Keratinocyte (primary cell): ENCODE measurements around the gene GMFB. TPM values are rescaled to one million over a fixed set of nuclear protein-coding genes. Genes with fewer than 3 reads are reported as not detected.

ENCODE experiments used
- DNase-seq: peaks from one replicate; pipeline ENCODE4 v3.0.0-alpha.2; 2011; ENCODE audit warnings: low read depth, missing footprints, low spot score
- FAIRE-seq: peaks from 2 replicates; lab custom pipeline; 2011; peaks lifted over from hg19 to GRCh38; lab: Jason Lieb, UNC
- H2AFZ ChIP-seq: 2 replicates; pipeline ENCODE4 v1.6.0; 2012; ENCODE audit warnings: low read length, control low read depth, inconsistent platforms; ENCODE audit not compliant: control insufficient read depth
- H3K27ac ChIP-seq: 2 replicates; pipeline ENCODE4 v1.5.1; 2011; ENCODE audit warnings: low read length; ENCODE audit not compliant: control insufficient read depth, insufficient read depth
- H3K27me3 ChIP-seq: 3 replicates; pipeline ENCODE4 v1.6.0; 2011; ENCODE audit warnings: low read length; ENCODE audit not compliant: control insufficient read depth, insufficient read depth; ENCODE audit errors: extremely low read depth
- H3K36me3 ChIP-seq, 2 experiments: 2 replicates in 1 of 2; 3 replicates in 1 of 2; pipeline ENCODE4 v1.5.1; 2011; ENCODE audit warnings: low read length in 2 of 2, mild to moderate bottlenecking in 1 of 2; ENCODE audit not compliant: control insufficient read depth in 2 of 2, insufficient read depth in 2 of 2; ENCODE audit errors: extremely low read depth in 1 of 2
- H3K4me1 ChIP-seq: 3 replicates; pipeline ENCODE4 v1.5.1; 2011; ENCODE audit warnings: low read length; ENCODE audit not compliant: control insufficient read depth, insufficient read depth; ENCODE audit errors: extremely low read depth
- H3K4me2 ChIP-seq: 3 replicates; pipeline ENCODE4 v1.6.0; 2011; ENCODE audit warnings: low read depth, low read length; ENCODE audit not compliant: control insufficient read depth, insufficient read depth; ENCODE audit errors: extremely low read depth
- H3K4me3 ChIP-seq, 3 experiments: fragments of 200-600 bp in 1 of 3; sonication (generic) in 1 of 3; 2 replicates in 2 of 3; 3 replicates in 1 of 3; pipeline ENCODE4 v1.5.1; 2011 to 2016; ENCODE audit warnings: low read length in 3 of 3, mild to moderate bottlenecking in 3 of 3, control low read depth in 2 of 3, inconsistent platforms in 1 of 3, low read depth in 1 of 3, mixed read lengths in 1 of 3, mixed run types in 1 of 3, moderate library complexity in 1 of 3; ENCODE audit not compliant: control insufficient read depth in 2 of 3, insufficient read depth in 2 of 3; ENCODE audit errors: extremely low read depth in 1 of 3
- H3K79me2 ChIP-seq: 2 replicates; pipeline ENCODE4 v1.6.0; 2012; ENCODE audit warnings: low read length; ENCODE audit not compliant: control insufficient read depth, insufficient read depth
- H3K9ac ChIP-seq: 3 replicates; pipeline ENCODE4 v1.6.0; 2011; ENCODE audit warnings: low read length; ENCODE audit not compliant: control insufficient read depth, insufficient read depth; ENCODE audit errors: extremely low read depth
- H3K9me1 ChIP-seq: 3 replicates; pipeline ENCODE4 v1.6.0; 2011; ENCODE audit warnings: low read length; ENCODE audit not compliant: control insufficient read depth, insufficient read depth; ENCODE audit errors: extremely low read depth
- H3K9me3 ChIP-seq: 2 replicates; pipeline ENCODE4 v1.5.1; 2012; ENCODE audit warnings: low read depth, low read length; ENCODE audit not compliant: control insufficient read depth
- H4K20me1 ChIP-seq: 3 replicates; pipeline ENCODE4 v1.6.0; 2011; ENCODE audit warnings: low read length; ENCODE audit not compliant: control insufficient read depth, insufficient read depth; ENCODE audit errors: extremely low read depth
- EZH2 ChIP-seq: IDR thresholded peaks from one replicate; pipeline ENCODE4 v1.6.1; 2012; ENCODE audit warnings: inconsistent platforms, mild to moderate bottlenecking, low read length, moderate library complexity
- dilution Hi-C: fragments of 300-500 bp; cut with MboI; formaldehyde crosslinking; loops from one replicate; pipeline ENCODE4 v1.7.0; 2020; ENCODE audit warnings: low sequenced_read_pairs; ENCODE audit not compliant: extremely low pct_ligation_motif_present
- polyA plus RNA-seq, 5 experiments: library from polyadenylated mRNA; depleted of rRNA in 3 of 5; stranded (reverse) in 3 of 5; stranded (forward) in 1 of 5; unstranded in 1 of 5; fragments of >200 nt; gene quantifications; 1 replicate in 1 of 5; 2 replicates in 3 of 5; 3 replicates in 1 of 5; pipeline versions ENCODE4 v1.2.1 to v1.2.3, GENCODE V29; 2011 to 2012; ENCODE audit warnings: missing spikeins in 2 of 5, low read depth in 1 of 5, low replicate concordance in 1 of 5
- TF ChIP-seq, protein P1 (sequence below), 3 experiments: IDR thresholded peaks in 1 of 3; conservative IDR thresholded peaks in 1 of 3; optimal IDR thresholded peaks in 1 of 3; 2 replicates in 2 of 3; 3 replicates in 1 of 3; pipeline versions ENCODE3 to v1.5.1; 2011; ENCODE audit warnings: low read length in 3 of 3, mild to moderate bottlenecking in 3 of 3, moderate library complexity in 2 of 3, control low read depth in 1 of 3, inconsistent platforms in 1 of 3; ENCODE audit not compliant: insufficient read depth in 2 of 3; ENCODE audit errors: extremely low read depth in 1 of 3

The GMFB gene
- polyA plus RNA-seq, 1 donor (not counting 4 experiments of a cell fraction or from before 2014, with no cell fraction given): 50.5 TPM

DNA sequence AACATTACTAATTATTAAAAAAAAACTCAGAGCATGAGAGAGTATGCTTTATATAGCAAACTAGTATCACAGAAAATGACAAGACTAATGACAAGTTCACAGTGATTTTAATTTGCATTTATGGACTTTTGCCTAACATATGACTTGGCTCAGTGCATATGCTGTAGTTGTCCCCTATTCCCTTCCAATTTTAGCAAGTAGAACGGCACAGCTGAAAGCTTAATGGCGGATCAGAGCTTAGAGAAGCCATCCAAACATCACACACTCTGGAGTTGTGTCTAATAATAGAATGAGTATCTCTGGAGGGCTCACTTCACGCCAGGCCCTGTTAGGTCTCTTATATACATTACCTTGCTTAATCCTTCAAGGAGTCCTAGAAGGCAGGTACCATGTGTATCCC lies 60.9 kb downstream of the GMFB start:
- dilution Hi-C loops: no loop called here
- no peaks in the 10 kb centered on the region for H3K9me3 ChIP-seq
- H3K36me3 ChIP-seq: peaks cover 8 to 24% of the 10 kb centered on the region in 2 experiments
- H3K79me2 ChIP-seq: peaks cover 18% of the 10 kb centered on the region
- H3K4me2 ChIP-seq: no peak overlapping the region
- no peak overlapping the region for H3K4me3 ChIP-seq
- no peak overlapping the region for H3K27ac ChIP-seq
- TF ChIP-seq EZH2: no peak
- TF ChIP-seq, protein P1, sequence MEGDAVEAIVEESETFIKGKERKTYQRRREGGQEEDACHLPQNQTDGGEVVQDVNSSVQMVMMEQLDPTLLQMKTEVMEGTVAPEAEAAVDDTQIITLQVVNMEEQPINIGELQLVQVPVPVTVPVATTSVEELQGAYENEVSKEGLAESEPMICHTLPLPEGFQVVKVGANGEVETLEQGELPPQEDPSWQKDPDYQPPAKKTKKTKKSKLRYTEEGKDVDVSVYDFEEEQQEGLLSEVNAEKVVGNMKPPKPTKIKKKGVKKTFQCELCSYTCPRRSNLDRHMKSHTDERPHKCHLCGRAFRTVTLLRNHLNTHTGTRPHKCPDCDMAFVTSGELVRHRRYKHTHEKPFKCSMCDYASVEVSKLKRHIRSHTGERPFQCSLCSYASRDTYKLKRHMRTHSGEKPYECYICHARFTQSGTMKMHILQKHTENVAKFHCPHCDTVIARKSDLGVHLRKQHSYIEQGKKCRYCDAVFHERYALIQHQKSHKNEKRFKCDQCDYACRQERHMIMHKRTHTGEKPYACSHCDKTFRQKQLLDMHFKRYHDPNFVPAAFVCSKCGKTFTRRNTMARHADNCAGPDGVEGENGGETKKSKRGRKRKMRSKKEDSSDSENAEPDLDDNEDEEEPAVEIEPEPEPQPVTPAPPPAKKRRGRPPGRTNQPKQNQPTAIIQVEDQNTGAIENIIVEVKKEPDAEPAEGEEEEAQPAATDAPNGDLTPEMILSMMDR (optimal IDR thresholded peaks at IDR 0.05 in 1 of 3, IDR thresholded peaks at IDR 0.05 in 1 of 3, conservative IDR thresholded peaks at IDR 0.05 in 1 of 3; ENCODE audit: extremely low read depth in 1 of 3, insufficient read depth in 2 of 3, low read length in 3 of 3): no peak
- H3K9me1 ChIP-seq: no peaks in the 10 kb centered on the region
- FAIRE-seq (no peak), DNase-seq (no peak)
- H3K27me3 ChIP-seq: no peaks in the 10 kb centered on the region
- H4K20me1 ChIP-seq: no peaks in the 10 kb centered on the region
- no peaks in the 10 kb centered on the region for H3K4me1 ChIP-seq
- H3K9ac ChIP-seq: no peak overlapping the region
- no peak overlapping the region for H2AFZ ChIP-seq

DNA sequence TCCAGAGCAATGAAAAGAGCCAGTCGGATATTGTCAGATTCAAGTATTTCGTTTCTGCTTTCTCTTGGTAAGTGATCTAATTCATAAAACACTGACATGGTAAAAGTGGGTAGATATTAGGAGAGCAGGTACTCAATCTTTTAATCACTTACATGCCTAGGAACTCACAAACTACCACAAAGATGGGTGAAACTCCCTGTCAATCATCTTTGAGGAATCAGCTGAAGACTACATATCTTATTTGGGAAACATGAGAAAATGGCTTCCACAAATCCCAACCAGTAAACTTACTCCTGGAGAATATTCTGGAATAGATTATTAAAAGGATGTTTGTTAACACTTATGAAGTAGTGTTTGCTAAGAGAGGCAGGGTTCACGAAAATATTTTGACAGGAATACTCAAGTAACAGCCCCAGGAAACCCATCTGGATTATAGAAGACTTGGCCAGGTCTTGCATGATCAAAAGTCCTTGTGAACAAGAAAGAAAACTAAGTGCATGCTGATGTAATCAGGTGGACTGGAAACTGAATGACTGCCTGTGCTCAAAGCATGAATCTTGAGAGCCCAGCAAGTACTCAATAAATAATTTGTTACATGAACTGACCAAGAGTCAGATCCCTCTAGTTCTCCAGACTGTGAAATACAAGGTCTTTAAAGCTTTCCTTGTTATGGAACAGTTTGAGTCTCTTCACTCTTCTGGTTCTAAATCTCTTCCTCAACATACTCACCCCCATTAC lies 63.1 kb downstream of the GMFB start:
- dilution Hi-C loops: no loop called here
- Histone ChIP-seq H3K4me3 (no peak overlapping the region), H3K79me2 (peaks cover 1% of the 10 kb centered on the region), H3K27ac (no peak overlapping the region), H3K9me3 (no peaks in the 10 kb centered on the region), H3K9me1 (no peaks in the 10 kb centered on the region), H3K4me2 (no peak overlapping the region), H2AFZ (no peak overlapping the region), H4K20me1 (no peaks in the 10 kb centered on the region), H3K4me1 (no peaks in the 10 kb centered on the region), H3K27me3 (no peaks in the 10 kb centered on the region), H3K36me3 (peaks cover 8 to 19% of the 10 kb centered on the region in 2 experiments), H3K9ac (no peak overlapping the region)
- FAIRE-seq: no peak
- TF ChIP-seq, protein P1 (optimal IDR thresholded peaks at IDR 0.05 in 1 of 3, IDR thresholded peaks at IDR 0.05 in 1 of 3, conservative IDR thresholded peaks at IDR 0.05 in 1 of 3; ENCODE audit: extremely low read depth in 1 of 3, insufficient read depth in 2 of 3, low read length in 3 of 3): no peak
- TF ChIP-seq EZH2: no peak
- DNase-seq: no peak
